T-helper 1 cell treated with Interleukin-12 subunit alpha and Interleukin-12 subunit beta and Interleukin-4 antibody, amounts not matched to agents 30 ng/mL and 1 ng/mL, for 36 hours (primary cell): Measurements from ENCODE around the gene MPIG6B. TPM values are rescaled to one million over a fixed set of nuclear protein-coding genes. Genes with fewer than 3 reads are reported as not detected.

Experiments used
- intact Hi-C: fragments of 100-400 bp; cut with micrococcal nuclease; formaldehyde crosslinking; loops from one replicate; pipeline ENCODE4 v1.15.1; 2024
- total RNA-seq: library from RNA; stranded (reverse); gene quantifications from 2 replicates; pipeline ENCODE4 v1.2.3, GENCODE V29; 2022

MPIG6B gene
- total RNA-seq, 1 donor from 2014 or later: not detected

DNA sequence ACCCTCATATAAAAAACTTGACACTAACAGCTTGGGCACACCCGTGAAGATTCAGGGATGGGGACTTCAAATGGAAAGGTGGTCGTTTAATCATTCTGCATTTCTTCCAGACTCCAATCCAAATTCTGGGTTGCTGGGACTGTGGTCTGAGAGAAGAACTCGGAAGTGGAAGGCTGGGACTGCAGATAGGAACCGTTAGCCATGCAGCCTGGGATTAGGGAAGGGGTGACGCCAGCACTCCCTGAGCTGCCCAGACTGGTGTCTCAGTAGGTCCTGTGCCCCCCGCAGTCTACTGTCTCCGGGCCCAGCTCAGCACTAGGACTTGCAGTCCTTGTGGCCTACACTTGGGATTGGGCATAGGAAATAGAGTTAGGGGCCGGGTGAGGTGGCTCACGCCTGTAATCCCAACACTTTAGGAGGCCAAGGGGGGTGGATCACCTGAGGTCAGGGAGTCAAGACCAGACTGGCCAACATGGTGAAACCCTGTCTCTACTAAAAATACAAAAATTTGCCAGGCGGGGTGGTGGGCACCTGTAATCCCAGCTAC, 13.7 kb downstream of the MPIG6B start:
- intact Hi-C loops: loop anchor here (1.0 to 5.0 kb wide), 6 partner anchors 35 to 455 kb away; partner anchors contain the start of genes ATP6V1G2, GPSM3, MICB and NFKBIL1

DNA sequence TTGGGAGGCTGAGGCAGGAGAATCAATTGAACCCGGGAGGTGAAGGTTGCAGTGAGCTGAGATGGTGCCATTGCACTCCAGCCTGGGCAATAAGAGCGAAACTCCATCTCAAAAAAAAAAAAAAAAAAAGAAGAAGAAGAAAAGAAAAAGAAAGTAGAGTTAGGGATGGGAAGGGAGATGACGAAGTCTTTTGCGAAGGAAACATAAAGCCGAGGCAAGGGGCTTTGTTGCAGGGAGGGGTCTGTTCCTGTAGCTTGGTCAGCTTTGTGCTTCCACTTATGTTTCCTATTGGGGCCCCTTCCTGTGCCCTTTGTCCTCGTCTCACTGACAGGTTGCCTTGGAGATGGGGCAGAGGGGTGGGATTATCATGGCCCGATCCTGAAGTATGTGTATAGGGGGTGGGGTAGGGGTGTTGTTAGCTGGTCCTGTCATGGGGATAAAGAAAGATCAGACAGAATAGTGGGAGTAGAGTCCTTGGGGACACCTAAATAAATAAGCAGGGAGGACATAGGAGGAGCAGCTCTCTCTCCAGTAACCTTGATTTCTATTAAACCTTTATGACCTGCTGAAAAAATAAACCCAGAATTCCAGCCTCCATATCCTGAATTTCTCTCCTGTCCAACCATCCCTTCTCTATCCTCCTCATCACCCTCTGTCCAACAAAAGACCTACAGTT, 14.3 kb downstream of the MPIG6B start:
- intact Hi-C loops: loop anchor here (1.0 to 5.0 kb wide), 5 partner anchors 35 to 455 kb away; partner anchors contain the start of genes ATP6V1G2, GPSM3, MICB and NFKBIL1

DNA sequence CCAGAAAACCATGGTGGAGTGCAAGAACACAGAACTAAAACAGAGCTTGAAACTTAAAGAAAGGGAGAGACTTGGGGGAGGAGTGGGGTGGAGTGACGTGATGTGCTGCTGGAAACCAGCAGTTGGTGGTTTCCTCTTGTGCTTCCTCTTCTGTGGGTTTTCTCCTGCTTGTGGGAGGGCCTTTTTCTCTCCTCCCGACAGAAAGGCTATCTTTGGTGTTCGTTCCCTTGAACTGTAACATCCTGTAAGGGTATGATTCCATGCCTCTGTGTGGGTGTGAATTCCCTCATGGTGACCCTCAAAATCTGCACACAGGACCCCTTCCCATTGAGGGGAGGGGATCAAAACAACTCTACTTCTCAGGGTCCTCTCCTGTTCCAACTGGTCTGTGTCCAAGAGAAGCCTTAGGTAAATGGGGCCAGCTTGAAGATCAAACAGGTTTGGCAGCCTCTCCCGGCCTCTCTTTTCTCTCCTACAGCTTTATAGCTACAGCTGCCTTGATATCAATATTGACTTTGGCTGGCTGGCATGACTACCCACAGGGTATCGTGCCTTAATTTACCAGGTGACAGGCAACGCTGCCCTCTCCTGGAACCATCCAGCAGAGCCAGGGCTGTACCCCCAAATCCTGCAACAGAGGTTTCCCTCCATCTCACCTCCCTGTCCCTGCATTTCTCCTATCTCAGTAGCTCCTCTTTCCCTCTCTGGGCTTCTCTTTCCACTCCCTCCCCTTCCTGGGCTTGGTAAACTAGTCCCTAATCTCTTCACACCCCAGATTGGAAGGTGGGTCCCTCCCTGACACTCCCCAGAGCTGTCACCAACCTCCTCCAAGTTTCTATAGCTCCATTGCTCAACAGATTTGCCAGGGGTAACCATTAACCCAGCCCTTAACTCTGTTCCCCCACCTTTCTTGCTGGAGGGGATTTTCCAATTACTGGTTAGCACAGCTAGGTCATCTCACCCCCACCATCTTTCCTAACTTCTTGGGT, 15.1 kb downstream of the MPIG6B start:
- intact Hi-C loops: loop anchor here (1.0 to 5.0 kb wide), 14 partner anchors 9 to 1107 kb away; partner anchors contain the start of genes ABHD16A, ATP6V1G2, DDAH2 and GPSM3

DNA sequence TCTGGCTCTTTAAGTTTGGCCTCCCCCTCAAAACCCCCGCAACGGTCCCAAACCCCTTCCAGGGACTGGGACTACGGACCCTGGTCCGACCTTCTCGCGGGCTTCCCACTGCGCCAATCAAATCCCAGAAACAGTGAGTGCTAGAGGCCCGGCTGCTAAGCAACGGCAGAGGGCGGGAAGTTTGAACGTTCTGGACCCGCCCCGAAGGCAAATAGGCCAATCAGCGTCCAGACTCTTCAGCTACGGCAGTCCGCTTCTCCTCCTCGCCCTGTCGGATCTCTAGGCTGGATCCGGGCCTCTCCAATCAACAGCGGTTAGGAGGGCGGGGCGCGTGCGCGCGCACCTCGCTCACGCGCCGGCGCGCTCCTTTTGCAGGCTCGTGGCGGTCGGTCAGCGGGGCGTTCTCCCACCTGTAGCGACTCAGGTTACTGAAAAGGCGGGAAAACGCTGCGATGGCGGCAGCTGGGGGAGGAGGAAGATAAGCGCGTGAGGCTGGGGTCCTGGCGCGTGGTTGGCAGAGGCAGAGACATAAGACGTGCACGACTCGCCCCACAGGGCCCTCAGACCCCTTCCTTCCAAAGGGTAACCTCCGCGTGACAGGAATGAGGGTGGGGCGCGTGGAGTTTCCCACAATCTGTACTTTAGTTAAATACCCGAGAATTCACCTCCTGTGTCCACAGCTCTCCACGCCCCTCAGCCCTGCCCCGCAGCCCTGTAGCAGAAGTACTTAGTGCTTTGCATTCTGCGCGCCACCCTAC, 16.6 kb downstream of the MPIG6B start, which contains the start of gene MSH5:
TSS of gene MSH5 (plus strand) at position 367 of the 758 bp plus-strand sequence. CDS start 462 bp downstream, outside the sequence.
- intact Hi-C loops: loop anchor here (1.0 to 5.0 kb wide), 9 partner anchors 29 to 1105 kb away; partner anchors contain the start of genes BAG6, GPSM3, HSPA1A and HSPA1L

DNA sequence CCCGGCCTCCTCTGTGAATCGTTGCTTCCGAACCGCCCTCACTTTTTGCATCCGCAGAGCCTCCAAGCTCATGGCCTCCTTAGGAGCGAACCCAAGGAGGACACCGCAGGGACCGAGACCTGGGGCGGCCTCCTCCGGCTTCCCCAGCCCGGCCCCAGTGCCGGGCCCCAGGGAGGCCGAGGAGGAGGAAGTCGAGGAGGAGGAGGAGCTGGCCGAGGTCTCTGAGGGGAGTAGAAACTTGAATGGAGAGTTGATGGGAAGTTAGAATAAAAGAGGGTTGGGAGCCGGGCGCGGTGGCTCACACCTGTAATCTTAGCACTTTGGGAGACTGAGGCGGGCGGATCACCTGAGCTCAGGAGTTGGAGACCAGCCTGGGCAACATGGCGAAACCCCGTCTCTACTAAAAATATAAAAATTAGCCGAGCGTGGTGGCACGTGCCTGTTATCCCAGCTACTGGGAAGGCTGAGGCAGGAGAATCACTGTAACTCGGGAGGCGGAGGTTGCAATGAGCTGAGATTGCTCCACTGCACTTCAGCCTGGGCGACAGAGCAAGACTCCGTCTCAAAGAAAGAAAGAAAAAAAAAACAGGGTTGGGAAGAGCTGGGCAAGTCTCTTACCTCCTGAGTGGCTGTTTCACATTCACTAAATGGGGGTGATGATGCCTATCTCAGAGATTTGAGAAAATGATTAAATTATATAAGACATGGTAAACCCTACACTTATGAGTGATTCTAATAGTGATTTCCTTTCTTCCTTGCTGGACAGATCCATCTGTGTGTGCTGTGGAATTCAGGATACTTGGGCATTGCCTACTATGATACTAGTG, 17.4 kb downstream of the MPIG6B start:
- intact Hi-C loops: no loop called here

DNA sequence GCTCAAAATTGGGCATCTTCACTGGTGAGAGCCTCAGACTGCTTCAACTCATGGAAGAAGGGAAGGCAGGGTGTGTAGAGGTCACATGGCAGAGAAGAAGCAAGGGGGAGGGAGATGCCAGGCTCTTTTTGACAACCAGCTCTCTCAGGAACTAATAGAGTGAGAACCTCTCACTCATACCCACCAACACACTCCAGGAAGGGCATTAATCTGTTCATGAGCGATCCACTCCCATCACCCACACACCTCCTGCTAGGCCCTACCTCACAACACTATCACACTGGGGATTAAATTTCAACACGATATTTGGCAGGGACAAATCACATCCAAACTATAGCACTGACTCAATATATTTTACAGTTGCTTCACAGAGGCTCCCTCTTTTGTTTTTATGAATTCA, 18.6 kb downstream of the MPIG6B start:
- intact Hi-C loops: no loop called here

DNA sequence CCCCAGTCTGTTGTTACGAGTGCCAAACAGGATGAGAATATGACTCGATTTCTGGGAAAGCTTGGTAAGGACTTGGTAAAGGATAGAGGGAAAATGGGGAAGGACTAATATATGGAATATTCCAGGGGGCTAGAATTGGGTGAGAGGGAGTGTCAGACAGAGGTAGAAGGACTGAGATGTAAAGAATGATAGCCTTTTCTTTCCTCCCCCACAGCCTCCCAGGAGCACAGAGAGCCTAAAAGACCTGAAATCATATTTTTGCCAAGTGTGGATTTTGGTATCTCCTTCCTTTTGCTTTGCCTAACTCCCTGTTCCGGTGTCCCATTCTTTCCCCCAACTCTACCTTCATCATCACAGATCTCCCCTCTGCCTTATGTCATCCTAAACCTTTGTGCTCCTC, 19.7 kb downstream of the MPIG6B start:
- intact Hi-C loops: no loop called here

DNA sequence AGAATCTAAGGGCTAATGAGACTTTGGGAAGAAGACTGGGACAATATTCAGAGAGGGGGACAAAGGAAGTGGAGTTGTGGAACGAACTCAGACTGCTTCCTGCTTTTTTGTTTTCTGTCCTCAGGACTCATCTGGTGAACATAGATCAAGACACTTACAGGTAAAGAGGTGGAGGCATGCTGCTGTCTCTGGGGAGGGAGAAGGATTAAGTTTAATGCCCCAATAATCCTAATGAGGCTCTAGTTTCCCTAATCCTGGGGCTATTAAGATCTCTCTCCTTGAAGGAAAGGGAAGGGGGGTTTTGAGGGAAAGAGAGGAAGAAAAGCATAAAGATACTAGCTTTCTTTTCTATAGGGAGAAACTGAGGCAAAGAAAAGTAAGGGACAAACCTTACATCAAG, 21.2 kb downstream of the MPIG6B start:
- intact Hi-C loops: no loop called here

DNA sequence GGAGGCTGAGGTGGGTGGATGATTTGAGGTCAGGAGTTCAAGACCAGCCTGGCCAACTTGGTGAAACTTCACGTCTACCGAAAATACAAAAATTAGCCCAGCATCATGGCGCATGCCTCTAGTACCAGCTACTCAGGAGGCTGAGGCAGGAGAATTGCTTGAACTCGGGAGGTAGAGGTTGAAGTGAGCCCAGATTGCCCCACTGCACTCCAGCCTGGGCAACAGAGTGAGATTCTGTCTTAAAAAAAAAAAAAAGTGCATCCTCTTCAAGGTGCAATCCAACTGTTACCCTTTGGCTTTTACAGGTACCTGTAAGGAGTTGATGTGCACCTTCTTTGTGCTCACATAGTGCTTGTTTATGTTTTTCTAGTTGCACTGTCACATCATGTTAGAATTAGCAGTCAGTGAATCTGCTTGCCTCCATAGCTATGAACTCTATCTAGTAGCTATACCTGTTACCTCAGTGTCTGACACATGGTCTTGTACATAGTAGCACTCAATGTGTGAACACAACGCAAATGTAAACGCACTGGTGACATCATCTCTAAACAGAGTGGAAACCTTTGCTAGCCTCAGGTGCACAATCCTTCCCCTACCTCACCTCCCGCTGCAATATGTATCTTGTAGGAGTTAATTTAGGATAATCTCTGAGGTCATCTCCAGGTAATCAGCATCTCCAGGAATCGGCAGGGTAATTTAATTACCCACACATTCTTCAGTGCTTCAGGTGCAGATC, 26.3 kb downstream of the MPIG6B start:
- intact Hi-C loops: no loop called here

DNA sequence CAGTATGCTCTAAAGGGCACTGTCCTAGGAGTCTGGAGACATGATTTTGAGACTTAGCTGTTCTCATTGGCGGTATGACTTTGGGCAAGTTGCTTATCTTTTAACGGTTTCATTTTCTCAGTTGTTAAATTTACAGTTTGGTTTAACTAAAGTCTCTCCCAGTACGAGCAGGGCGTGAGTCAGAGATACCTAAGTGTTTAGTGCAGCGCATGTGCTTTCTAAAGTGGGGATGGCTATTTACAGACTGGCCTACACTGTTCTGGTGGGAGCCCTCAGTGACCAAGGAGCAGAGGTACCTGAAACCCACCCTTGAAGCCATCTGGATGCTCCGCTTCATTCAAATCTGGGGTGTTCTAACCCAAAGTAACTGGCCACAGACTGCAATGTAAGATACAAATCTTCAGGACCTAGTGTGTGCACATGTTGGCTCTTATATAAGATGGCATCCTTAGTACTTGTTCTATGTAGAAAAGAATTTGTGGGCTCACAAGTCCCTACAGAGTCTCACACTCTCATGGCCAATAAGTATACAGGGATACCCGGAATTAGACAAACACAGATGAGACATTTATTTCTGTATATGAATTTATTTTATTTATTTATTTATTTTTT, 27.3 kb downstream of the MPIG6B start:
- intact Hi-C loops: no loop called here

DNA sequence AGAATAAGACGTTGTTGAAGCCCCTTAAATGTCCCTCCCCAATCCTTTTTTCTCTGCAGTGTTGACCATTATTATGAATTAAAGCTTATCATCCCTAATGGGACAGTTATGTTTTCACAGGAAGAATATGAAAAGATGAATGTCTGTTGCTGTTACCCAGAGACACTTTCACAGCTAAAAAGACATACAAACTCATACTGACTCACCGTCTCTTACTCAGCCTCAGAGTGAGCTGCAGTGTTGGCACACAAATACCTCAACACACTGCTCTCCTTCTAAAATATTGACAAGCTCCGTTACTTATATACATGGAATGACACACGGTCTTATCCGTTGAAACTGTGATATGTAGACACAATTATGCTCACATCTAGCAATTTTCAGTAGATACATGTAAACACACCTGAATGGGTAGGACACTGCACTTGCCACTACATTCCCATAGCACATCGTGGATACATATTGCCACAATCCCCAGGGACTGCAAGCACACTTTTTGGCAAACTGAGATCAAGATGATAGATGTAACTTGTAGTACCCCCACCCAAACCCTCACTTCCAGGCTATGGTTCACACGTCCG, 29.7 kb downstream of the MPIG6B start:
- intact Hi-C loops: no loop called here

DNA sequence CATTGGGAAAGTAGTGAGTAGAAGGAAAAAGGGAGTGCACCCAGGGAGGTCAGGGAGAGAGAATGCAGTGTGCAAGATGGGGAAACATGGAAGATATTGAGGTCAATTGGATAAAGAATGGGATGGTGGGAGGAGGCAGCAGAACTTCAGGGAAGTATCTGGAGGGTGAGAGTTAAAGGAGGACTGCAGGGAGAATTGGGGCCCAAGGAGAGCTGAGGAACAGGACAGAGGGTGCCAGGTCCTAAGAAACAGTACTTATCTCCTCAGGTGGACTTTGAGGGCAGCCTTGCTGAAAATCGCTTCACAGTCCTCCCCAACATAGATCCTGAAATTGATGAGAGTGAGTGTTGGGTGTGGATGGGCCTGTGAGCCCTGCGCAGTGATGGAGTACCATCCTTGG, 35.1 kb downstream of the MPIG6B start:
- intact Hi-C loops: no loop called here

DNA sequence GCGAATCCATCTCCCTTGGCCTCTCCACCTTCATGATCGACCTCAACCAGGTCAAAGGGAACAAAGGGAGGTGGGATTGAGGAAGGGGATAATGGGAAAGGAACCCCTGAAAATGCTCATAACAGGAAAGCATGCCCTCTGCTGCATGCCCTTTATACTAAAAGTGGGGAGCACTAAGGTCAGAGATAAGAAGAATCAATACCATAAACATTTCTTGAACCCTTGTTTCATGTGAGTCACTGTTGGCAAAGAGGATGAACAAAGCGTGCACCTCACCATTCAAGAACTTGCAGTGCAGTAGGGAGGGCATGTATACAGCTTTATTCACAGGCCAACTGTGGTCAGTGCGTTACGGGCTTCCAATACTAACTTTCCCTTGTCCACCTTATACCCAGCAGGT, 37.6 kb downstream of the MPIG6B start:
- intact Hi-C loops: no loop called here

DNA sequence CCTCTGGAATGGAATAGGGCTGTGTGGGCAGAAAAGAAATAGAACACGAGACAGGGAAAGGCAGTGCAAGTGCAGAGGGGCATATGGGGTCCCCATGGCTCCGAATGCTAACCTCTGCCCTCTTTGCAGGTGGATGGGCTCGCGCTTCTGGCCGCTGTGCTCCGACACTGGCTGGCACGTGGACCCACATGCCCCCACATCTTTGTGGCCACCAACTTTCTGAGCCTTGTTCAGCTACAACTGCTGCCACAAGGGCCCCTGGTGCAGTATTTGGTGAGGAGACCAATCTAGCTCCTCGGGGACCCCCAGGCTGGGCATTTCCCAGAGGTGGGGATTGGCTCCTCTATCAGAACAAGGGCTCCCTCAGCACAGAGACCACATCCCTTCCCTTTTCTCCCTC, 38.2 kb downstream of the MPIG6B start:
- intact Hi-C loops: no loop called here

DNA sequence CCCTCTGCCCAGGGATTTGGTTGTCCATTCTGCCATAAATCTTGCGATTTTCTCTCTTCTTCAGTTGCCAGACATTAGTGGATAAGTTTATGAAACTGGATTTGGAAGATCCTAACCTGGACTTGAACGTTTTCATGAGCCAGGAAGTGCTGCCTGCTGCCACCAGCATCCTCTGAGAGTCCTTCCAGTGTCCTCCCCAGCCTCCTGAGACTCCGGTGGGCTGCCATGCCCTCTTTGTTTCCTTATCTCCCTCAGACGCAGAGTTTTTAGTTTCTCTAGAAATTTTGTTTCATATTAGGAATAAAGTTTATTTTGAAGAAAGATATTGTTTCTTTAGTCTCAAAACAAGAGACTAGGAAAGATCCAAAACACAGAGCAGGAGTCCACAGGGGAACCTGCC, 39.2 kb downstream of the MPIG6B start, which contains the start of gene SAPCD1:
TSS of gene SAPCD1 (plus strand) at position 301 of the 400 bp plus-strand sequence. CDS start 399 bp downstream, outside the sequence.
- intact Hi-C loops: no loop called here

DNA sequence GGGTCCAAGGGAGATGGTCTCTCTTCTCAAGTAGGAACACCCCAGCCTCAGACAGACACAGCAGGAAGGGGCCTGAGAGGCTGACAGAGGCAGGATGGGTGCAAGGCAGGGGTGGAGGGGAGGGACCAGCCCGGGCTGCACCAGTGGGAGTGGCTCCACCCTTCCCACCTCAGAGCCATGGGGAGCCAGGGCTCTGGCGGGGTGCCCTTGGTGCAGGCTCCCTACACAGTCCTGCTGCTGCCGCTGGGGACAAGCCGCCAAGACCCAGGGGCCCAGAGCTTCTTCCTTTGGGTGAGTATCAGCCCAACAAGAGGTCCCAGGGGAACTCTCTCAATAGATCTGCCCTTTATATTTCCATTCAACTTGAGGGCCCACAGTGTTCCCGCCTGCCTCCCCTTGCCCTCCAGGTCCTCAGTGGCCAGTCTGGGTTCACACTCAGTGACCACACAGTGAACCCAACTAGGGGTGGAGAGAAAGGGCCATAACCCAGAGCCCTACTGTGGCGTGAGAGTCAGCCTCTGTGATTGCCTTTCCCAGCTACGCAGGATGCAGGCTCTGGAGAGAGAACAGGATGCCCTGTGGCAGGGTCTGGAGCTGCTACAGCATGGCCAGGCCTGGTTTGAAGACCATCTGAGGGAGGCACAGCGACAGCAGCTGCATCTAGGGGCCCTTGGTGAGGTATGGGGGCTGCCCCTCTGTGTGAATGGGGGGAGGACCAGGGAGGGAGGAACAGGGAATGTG, 39.9 kb downstream of the MPIG6B start:
- intact Hi-C loops: no loop called here

DNA sequence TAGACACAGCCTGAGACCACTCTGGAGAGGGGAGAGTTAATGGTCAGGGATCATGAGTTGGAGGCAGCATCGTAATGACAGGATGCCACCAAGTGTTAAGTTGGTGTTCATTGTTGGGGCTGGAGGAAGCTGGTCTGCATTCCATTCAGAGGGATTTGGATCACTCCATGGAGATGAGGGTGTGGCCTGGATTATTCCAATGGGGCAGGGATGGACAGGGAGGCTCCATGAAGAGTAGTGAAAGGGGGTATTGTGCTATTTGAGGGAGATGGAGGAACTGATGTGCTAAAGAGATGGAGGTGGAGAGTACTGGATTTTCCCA, 40.4 kb downstream of the MPIG6B start:
- intact Hi-C loops: no loop called here

DNA sequence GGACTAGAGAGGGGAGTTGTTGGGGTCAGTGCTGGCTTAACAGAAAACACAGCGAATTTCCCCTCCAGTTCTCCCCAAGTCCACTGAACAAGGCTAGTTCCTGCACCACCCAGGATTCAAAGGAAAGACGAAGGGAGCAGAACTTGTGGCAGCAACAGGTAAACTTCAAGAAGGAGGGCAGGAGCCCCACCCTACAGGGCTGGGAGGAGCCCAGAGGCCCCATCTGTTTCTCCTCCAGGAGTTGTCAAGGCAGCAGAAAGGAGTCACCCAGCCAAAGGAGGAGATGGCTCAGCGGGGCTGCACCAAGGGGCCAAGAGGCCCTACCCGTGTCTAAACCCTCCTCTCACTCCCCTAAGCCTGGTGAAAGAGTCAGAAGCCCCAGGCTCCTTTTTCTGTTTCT, 41.0 kb downstream of the MPIG6B start:
- intact Hi-C loops: no loop called here
